SK-N-MC (cell line): ENCODE measurements around the gene HEMGN.

Experiments
- EZH2 ChIP-seq: fragments of 200-600 bp; sonication (generic); IDR thresholded peaks from one replicate; pipeline ENCODE4 v1.6.1; 2017; ENCODE audit warnings: antibody characterized with exemption
- POLR2AphosphoS5 ChIP-seq: IDR thresholded peaks from 2 replicates; pipeline ENCODE4 v1.6.1; 2012; ENCODE audit warnings: mild to moderate bottlenecking, low read depth, low read length, borderline replicate concordance

DNA sequence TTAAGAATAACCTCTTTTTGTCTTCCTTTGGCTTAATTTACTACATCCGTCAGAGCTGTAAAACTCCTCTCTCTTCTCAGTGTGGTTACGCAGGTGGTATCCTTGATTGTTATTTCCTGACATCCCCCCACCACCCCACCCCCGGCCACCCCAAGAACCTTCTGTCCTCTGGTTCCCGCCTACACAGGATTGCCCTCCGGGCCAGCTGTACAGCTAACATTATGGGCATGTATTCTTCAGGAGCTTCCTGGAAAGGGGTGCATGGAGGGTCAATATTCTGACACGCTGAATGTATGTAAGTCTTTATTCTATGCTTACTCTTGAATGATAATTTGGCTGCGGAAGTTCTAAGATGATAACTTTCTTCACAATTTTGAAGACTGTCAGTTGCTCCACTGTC lies 32.2 kb upstream of the HEMGN start:
- TF ChIP-seq EZH2 = no peak
- TF ChIP-seq POLR2AphosphoS5 = no peak
